Measurements from ENCODE around the gene STIMATE. TPM values are rescaled to one million over a fixed set of nuclear protein-coding genes. Genes with fewer than 3 reads are reported as not detected.

STIMATE gene
- total and polyA plus RNA-seq, 2 of the 4 experiments (the other 2 are of a cell fraction) = 10.6 to 17.8 TPM

DNA sequence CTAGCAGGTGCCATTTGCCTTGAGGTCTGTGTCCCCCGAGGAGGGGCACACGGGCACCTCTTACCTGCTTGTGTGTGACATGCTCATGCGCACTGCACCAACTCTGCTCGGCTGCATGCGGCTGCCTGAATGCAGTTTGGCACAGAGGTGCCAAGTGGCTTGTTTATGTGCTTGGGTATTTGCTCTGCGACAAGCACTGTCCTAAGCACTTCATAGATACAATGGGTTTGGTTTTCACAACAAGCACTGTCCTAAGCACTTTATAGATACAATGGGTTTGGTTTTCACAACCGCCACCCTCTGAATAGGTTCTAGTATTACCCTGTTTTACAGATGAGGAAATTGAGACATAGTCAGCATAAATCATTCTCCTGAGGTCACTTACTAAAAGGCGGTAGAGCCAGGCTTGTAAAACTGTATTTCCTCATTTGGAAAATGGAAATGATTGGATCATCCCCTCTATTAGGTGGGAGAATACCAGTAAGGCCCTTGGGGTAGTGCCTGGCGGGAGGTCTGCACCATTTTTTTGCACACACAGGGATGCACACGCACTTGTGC, 67.4 kb downstream of the STIMATE start:
- H4K8ac ChIP-seq (ENCODE audit: low read depth in 2 of 2, low read length in 2 of 2) = no peak overlapping the region
- H2AFZ ChIP-seq (replicated peaks; ENCODE audit: low read length, poor library complexity) = no peak overlapping the region
- no peak overlapping the region for H3K56ac ChIP-seq (ENCODE audit: extremely low read depth, insufficient read depth, low read length)
- in situ Hi-C loops (cut with MboI; ENCODE audit: low sequenced_read_pairs) = no loop called here
- no peak overlapping the region for H2BK120ac ChIP-seq (ENCODE audit: low read depth, low read length)
- H3K4me3 ChIP-seq (ENCODE audit: insufficient read depth, low read depth, low read length) = no peak overlapping the region
- peaks cover 9% of the 10 kb centered on the region; the same call in 1 of the 2 replicates for H3K9me1 ChIP-seq (ENCODE audit: insufficient read depth, low read length)
- no peak overlapping the region for H3K4ac ChIP-seq (ENCODE audit: low read depth, low read length)
- H3K36me3 ChIP-seq (ENCODE audit: control insufficient read depth, insufficient read depth, low read length) = no peaks in the 10 kb centered on the region
- WGBS, 2 experiments (ENCODE audit: extremely low coverage in 2 of 2, insufficient read length in 1 of 2) = no CpG with 5 or more reads among the region's 10 CpGs
- dilution Hi-C loops (cut with HindIII; ENCODE audit: low sequenced_read_pairs, unreplicated experiment) = no loop called here
- peaks cover 11% of the 10 kb centered on the region for H3K4me1 ChIP-seq (ENCODE audit: control insufficient read depth, insufficient read depth, low read length)
- H3K27ac ChIP-seq (ENCODE audit: insufficient read depth, low read length) = no peak overlapping the region
- DNase-seq = no peak
- H3K4me2 ChIP-seq (ENCODE audit: low read depth, low read length) = no peak overlapping the region
- ChIA-PET POLR2A (ENCODE audit: unreplicated experiment) (no interaction called here), CTCF (no interaction called here)
- H3K9me3 ChIP-seq (ENCODE audit: control insufficient read depth, insufficient read depth, low read length) = no peaks in the 10 kb centered on the region
- no peak for TF ChIP-seq MAFK (IDR thresholded peaks at IDR 0.05; ENCODE audit: low read depth, low read length)
- TF ChIP-seq, protein P1, sequence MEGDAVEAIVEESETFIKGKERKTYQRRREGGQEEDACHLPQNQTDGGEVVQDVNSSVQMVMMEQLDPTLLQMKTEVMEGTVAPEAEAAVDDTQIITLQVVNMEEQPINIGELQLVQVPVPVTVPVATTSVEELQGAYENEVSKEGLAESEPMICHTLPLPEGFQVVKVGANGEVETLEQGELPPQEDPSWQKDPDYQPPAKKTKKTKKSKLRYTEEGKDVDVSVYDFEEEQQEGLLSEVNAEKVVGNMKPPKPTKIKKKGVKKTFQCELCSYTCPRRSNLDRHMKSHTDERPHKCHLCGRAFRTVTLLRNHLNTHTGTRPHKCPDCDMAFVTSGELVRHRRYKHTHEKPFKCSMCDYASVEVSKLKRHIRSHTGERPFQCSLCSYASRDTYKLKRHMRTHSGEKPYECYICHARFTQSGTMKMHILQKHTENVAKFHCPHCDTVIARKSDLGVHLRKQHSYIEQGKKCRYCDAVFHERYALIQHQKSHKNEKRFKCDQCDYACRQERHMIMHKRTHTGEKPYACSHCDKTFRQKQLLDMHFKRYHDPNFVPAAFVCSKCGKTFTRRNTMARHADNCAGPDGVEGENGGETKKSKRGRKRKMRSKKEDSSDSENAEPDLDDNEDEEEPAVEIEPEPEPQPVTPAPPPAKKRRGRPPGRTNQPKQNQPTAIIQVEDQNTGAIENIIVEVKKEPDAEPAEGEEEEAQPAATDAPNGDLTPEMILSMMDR (conservative IDR thresholded peaks at IDR 0.05; ENCODE audit: low read depth, low read length) = no peak
- TF ChIP-seq MAZ (IDR thresholded peaks at IDR 0.05; ENCODE audit: borderline replicate concordance, low read depth, low read length) = no peak
- TF ChIP-seq, protein P2, sequence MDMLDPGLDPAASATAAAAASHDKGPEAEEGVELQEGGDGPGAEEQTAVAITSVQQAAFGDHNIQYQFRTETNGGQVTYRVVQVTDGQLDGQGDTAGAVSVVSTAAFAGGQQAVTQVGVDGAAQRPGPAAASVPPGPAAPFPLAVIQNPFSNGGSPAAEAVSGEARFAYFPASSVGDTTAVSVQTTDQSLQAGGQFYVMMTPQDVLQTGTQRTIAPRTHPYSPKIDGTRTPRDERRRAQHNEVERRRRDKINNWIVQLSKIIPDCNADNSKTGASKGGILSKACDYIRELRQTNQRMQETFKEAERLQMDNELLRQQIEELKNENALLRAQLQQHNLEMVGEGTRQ (IDR thresholded peaks at IDR 0.05; ENCODE audit: low read depth, low read length) = no peak
- TF ChIP-seq CEBPB (IDR thresholded peaks at IDR 0.05; ENCODE audit: low read depth, low read length) = no peak
- no peak for TF ChIP-seq CHD1 (IDR thresholded peaks at IDR 0.05; ENCODE audit: low read depth, low read length)
- TF ChIP-seq, protein P3, sequence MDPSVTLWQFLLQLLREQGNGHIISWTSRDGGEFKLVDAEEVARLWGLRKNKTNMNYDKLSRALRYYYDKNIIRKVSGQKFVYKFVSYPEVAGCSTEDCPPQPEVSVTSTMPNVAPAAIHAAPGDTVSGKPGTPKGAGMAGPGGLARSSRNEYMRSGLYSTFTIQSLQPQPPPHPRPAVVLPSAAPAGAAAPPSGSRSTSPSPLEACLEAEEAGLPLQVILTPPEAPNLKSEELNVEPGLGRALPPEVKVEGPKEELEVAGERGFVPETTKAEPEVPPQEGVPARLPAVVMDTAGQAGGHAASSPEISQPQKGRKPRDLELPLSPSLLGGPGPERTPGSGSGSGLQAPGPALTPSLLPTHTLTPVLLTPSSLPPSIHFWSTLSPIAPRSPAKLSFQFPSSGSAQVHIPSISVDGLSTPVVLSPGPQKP (IDR thresholded peaks at IDR 0.05; ENCODE audit: borderline replicate concordance, low read depth, low read length) = no peak
- no peak for TF ChIP-seq MXI1 (IDR thresholded peaks at IDR 0.05; ENCODE audit: borderline replicate concordance, low read depth, low read length)
- no peak for TF ChIP-seq SMC3 (IDR thresholded peaks at IDR 0.05; ENCODE audit: low read depth, low read length)
- H4K5ac ChIP-seq (ENCODE audit: low read depth, low read length) = no peak overlapping the region
- H3K79me1 ChIP-seq (ENCODE audit: low read depth in 1 of 2, low read length in 2 of 2) = no peaks in the 10 kb centered on the region
- H4K91ac ChIP-seq (ENCODE audit: insufficient read depth, low read depth, low read length) = no peak overlapping the region
- no peak overlapping the region for H3K9ac ChIP-seq (ENCODE audit: low read depth, low read length)
- no peak overlapping the region for H3K18ac ChIP-seq (ENCODE audit: low read depth, low read length)
- no peak overlapping the region for H2BK15ac ChIP-seq (ENCODE audit: low read depth, low read length)
- no peak overlapping the region for H2BK5ac ChIP-seq (ENCODE audit: low read depth, low read length, poor library complexity, severe bottlenecking)
- no peaks in the 10 kb centered on the region for H4K20me1 ChIP-seq (ENCODE audit: insufficient read depth, low read length)
- H2AK9ac ChIP-seq (replicated peaks; ENCODE audit: low read depth, low read length, poor library complexity) = no peak overlapping the region
- no peak overlapping the region for H3K23ac ChIP-seq (ENCODE audit: low read depth, low read length)
- no peak overlapping the region for H2AK5ac ChIP-seq (ENCODE audit: low read depth, low read length)
- no TSS peak for BruUV-seq (replicated peaks)
- H3K27me3 ChIP-seq (ENCODE audit: control insufficient read depth, insufficient read depth, low read length) = peaks cover 1% of the 10 kb centered on the region; the same call in 1 of the 2 replicates
- intact Hi-C loops (cut with micrococcal nuclease) = no loop called here
- no peak overlapping the region for H3K14ac ChIP-seq (replicated peaks; ENCODE audit: low read depth, low read length)
- no peak for ATAC-seq (ENCODE audit: low read depth)
- H2BK20ac ChIP-seq (ENCODE audit: low read depth, low read length) = no peak overlapping the region

Measured in IMR-90 (cell line).